HL-60 (cell line): ENCODE measurements around the gene RGS7.

Experiments
- DNase-seq, 2 experiments: peaks; one replicate each; pipeline ENCODE4 v3.0.0-alpha.2; 2010 to 2020; ENCODE audit warnings: low read depth in 1 of 2, low spot score in 1 of 2
- H3K27ac ChIP-seq: fragments of 250-450 bp; sonication (Bioruptor Pico); replicated peaks from 2 replicates; pipeline ENCODE4 v1.5.1; 2020; ENCODE audit warnings: mild to moderate bottlenecking, moderate library complexity
- H3K27me3 ChIP-seq: fragments of 250-450 bp; sonication (Bioruptor Pico); 2 replicates; pipeline ENCODE4 v1.5.1; 2021; ENCODE audit warnings: mild to moderate bottlenecking, moderate library complexity; ENCODE audit not compliant: insufficient read depth, poor library complexity, severe bottlenecking
- H3K4me3 ChIP-seq: replicated peaks from 2 replicates; pipeline ENCODE4 v1.5.1; 2011; ENCODE audit warnings: mild to moderate bottlenecking, control low read depth, low read length; ENCODE audit not compliant: insufficient read depth
- GABPA ChIP-seq: IDR thresholded peaks from 2 replicates; pipeline ENCODE4 v1.6.1; 2012; ENCODE audit warnings: low read depth
- POLR2AphosphoS5 ChIP-seq: IDR thresholded peaks from 2 replicates; pipeline ENCODE4 v1.6.1; 2012; ENCODE audit warnings: low read depth
- SPI1 ChIP-seq: IDR thresholded peaks from 2 replicates; pipeline ENCODE4 v1.6.1; 2012; ENCODE audit warnings: low read depth, mild to moderate bottlenecking, borderline replicate concordance
- TF ChIP-seq, protein P1 (sequence below): IDR thresholded peaks from one replicate; pipeline ENCODE4 v1.5.1; 2011; ENCODE audit warnings: low read length, control low read depth, inconsistent platforms; ENCODE audit not compliant: insufficient read depth
- TF ChIP-seq, protein P2 (sequence below): IDR thresholded peaks from 2 replicates; pipeline ENCODE4 v1.6.1; 2012; ENCODE audit warnings: low read depth; ENCODE audit not compliant: insufficient replicate concordance

The RGS7 gene

DNA sequence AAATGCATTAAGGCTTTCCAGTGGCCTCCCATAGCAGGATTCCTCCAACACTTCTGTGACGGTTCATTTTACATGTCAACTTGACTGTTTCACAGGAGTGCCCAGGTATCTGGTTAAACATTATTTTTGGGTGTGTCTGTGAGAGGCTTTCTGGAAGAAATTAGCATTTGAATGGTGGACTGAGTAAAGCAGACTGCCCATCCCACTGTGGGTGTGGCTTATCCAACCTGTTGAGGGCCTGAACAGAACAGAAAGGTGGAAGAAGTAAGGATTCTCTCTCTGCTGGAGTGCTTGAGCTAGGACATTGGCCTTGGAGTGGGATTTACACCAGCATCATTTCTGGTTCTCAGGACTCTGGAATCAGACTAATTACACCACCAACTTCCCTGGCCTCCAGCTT is 85.6 kb downstream of the RGS7 start:
- Histone ChIP-seq H3K27me3 (no peaks in the 10 kb centered on the region), H3K4me3 (no peak overlapping the region), H3K27ac (no peak overlapping the region)
- no peak for DNase-seq
- TF ChIP-seq GABPA = no peak
- TF ChIP-seq, protein P1, sequence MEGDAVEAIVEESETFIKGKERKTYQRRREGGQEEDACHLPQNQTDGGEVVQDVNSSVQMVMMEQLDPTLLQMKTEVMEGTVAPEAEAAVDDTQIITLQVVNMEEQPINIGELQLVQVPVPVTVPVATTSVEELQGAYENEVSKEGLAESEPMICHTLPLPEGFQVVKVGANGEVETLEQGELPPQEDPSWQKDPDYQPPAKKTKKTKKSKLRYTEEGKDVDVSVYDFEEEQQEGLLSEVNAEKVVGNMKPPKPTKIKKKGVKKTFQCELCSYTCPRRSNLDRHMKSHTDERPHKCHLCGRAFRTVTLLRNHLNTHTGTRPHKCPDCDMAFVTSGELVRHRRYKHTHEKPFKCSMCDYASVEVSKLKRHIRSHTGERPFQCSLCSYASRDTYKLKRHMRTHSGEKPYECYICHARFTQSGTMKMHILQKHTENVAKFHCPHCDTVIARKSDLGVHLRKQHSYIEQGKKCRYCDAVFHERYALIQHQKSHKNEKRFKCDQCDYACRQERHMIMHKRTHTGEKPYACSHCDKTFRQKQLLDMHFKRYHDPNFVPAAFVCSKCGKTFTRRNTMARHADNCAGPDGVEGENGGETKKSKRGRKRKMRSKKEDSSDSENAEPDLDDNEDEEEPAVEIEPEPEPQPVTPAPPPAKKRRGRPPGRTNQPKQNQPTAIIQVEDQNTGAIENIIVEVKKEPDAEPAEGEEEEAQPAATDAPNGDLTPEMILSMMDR = no peak

DNA sequence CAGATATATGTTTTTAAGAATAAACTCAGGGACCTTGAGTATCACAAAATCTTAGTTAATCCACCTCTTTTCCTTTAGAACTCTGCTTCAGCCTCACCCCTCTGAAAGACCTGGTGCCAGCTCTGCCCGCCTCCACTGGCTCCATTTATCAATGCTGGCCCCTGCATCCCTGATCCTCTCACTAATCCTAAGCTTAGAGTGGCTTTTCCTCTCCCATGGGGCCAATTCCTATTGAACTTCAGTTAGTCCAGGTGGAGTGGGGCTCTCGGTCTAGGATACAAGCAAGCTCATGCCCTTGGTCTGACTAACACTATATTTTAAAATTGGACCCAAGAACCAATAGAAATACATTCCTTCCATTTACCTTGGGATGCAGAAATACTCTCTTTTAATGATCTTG is 87.0 kb downstream of the RGS7 start:
- no peak overlapping the region for H3K4me3 ChIP-seq
- no peak for TF ChIP-seq POLR2AphosphoS5
- TF ChIP-seq, protein P1 = no peak
- TF ChIP-seq GABPA = no peak
- no peak for TF ChIP-seq SPI1
- TF ChIP-seq, protein P2, sequence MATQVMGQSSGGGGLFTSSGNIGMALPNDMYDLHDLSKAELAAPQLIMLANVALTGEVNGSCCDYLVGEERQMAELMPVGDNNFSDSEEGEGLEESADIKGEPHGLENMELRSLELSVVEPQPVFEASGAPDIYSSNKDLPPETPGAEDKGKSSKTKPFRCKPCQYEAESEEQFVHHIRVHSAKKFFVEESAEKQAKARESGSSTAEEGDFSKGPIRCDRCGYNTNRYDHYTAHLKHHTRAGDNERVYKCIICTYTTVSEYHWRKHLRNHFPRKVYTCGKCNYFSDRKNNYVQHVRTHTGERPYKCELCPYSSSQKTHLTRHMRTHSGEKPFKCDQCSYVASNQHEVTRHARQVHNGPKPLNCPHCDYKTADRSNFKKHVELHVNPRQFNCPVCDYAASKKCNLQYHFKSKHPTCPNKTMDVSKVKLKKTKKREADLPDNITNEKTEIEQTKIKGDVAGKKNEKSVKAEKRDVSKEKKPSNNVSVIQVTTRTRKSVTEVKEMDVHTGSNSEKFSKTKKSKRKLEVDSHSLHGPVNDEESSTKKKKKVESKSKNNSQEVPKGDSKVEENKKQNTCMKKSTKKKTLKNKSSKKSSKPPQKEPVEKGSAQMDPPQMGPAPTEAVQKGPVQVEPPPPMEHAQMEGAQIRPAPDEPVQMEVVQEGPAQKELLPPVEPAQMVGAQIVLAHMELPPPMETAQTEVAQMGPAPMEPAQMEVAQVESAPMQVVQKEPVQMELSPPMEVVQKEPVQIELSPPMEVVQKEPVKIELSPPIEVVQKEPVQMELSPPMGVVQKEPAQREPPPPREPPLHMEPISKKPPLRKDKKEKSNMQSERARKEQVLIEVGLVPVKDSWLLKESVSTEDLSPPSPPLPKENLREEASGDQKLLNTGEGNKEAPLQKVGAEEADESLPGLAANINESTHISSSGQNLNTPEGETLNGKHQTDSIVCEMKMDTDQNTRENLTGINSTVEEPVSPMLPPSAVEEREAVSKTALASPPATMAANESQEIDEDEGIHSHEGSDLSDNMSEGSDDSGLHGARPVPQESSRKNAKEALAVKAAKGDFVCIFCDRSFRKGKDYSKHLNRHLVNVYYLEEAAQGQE = no peak
- H3K27ac ChIP-seq = no peak overlapping the region
- H3K27me3 ChIP-seq = no peaks in the 10 kb centered on the region
- no peak for DNase-seq

DNA sequence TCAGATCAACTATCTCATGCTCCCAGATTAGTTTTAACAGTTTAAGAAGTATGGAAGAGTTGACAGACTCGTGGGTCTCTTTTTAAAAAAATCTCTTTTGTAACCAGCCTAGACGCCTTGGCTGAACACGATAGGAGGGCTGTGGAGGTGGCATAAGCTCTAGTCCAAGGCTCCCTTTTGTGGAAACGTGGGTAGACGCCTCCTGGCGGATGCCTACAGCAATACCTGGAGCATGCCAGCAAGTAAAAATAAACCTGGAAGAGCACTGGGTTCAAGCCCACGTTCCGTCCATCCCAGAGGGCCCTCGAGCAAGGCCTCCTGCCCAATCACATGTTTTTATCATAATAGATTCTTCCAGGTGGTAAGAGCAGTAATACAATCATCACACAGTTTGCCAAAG is 87.9 kb downstream of the RGS7 start:
- DNase-seq = no peak
- H3K27me3 ChIP-seq = no peaks in the 10 kb centered on the region

More for the DNA sequence above, 87.9 kb downstream of the RGS7 start:
- Histone ChIP-seq H3K27ac (no peak overlapping the region), H3K4me3 (no peak overlapping the region)
- TF ChIP-seq SPI1 (no peak), POLR2AphosphoS5 (no peak), GABPA (no peak)
- TF ChIP-seq, protein P2 = no peak
- TF ChIP-seq, protein P1 = no peak
